Right forelimb (tissue), 1 donor: Measurements from ENCODE around the gene RGS7BP.

ENCODE experiments used
- DNase-seq: peaks from one replicate; pipeline ENCODE4 v3.0.0-alpha.2; 2018

RGS7BP gene

DNA sequence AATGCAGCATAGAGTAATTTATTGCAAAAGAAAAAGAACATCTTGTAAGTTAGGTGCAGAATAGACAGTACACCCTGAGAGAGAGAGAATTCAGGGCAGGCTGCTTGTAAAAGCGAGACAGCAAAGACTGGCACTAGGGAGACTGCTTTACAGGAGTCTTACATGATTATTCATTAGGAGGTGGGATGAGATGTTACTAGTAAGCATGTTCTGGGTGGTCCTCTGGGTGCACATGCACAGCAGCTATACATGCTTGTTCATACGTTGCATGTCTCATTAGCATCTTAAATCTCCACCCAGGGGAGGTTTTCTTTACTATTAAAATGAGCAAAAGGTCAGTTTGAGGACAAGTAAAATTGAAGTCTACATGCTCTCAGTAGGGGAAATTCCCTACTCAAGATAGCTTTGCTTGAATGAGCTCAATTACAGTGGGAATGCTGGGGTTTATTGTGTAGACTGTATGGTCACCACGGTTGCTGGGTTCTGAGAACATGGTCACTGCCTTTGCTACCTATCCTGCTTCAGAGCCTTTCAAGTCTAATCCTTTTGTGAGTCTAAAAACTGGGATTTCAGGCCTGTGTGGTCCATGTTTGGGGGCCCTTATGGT lies 60.6 kb downstream of the RGS7BP start:
- no peak for DNase-seq

DNA sequence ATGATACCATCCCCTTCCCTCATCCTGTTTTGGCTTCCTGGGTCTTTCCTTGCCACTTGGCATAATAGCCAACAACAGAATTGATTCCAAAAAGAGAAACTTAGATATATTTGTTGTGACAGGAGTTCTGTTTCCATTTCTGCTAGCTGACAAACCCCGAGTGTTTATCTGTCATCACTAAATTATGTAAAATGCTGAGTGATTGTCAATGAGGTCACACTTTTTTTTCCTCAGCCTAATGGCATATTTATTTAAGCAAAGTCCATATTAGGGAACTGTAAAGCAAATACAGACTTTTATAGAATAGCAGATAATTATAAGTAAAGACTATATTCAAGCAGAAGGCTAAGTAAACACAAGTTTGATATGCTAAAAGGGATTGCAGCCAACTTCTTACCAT lies 64.0 kb downstream of the RGS7BP start:
- DNase-seq = no peak

DNA sequence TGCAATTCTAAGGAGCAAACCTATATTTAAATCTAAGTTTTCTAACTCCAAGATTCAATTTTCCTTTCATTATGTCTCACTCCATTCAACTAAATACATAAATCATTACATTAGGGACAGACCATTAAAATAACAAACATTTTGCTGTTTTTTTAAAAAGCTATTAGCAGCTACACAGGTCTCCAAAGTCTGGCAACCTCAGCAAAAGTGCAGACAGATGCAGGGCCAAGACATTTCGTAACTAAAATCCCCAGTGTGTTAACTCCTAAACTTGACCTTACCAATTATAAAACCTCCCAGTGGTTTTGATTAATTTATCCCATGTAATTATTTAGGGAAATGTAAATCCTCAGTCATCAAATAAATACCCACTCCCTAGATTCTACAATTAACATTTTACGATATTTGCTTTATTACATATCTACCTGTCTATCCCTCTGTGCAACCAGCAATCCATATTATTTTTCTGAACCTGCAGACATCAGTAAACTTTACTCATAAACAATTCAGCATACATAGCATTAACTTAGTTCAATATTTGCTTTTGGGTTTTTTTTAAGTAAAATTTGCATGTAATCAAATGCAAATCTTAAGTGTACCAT lies 64.7 kb downstream of the RGS7BP start:
- DNase-seq = no peak

GRCh38 chr5:64575561-64575960 lies 69.7 kb downstream of the RGS7BP start:
- DNase-seq = no peak

GRCh38 chr5:64576250-64576649 lies 70.4 kb downstream of the RGS7BP start:
- DNase-seq = no peak

- DNase-seq = no peak
Measured at GRCh38 chr5:64585646-64586045, 79.8 kb downstream of the RGS7BP start.

GRCh38 chr5:64587370-64587769 lies 81.6 kb downstream of the RGS7BP start:
- no peak for DNase-seq

DNA sequence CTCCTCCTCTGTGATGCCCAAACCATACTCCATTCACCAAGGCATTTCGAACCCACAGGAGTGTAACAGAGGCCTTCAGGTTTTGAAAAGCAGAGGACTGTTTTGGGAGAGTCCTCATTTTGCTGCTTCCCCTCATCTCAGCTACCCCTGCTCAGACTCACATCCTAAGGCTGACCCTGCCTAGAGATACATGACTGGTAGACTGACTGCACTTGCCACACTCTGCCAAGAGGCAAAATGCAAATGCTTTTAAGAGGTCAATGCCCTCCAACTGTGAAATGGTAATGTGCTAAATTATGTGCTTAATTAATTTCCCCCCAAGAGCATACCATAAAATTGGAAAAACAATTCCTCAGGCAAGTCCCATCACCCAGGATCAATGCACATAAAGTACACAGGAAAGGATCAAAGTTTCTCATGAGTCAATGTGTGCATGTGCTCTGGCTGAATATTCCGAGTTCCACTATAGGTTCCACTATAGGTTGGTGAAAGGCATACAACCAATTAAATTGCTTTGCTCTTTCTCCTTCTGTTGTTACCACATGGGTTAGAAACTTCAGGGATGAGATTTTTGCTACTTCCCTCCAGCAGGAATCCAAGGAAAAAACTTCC lies 87.0 kb downstream of the RGS7BP start:
- no peak for DNase-seq

DNA sequence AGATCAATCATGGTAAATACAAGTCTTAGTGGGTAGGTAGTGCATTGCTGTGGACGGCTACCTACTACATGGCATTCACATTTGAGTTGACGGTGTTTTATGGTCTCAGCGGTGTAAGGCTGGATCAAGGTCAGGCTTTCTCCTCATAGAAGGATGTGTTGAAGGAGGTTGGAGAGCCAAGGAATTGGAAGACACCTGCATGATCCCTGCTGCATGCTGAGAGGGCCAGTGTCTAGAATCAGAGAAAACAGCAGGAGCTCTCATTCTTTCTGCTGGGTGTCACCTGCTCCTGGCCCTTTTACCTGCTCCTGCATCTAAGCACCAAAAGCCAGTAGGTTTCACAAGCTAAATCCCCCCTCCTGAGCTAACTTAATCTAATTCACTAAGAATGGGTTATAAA lies 88.2 kb downstream of the RGS7BP start:
- no peak for DNase-seq

DNA sequence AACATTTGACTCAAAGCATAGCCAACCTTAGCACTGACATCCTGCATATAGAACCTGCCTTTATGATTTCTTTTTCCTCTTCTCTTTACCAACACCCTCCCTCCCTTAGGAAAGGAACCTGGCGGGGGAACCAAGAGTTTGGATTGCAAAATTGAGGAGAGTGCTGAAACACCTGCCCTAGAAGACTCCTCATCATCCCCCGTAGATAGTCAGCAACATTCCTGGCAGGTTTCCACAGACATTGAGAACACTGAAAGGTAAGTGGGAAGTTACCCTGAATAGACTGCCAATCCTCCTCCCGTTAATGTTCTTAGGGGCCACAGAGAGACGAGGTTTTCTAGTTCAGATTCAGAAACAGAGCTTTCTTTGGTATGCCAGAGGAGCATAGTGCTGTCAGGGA lies 88.8 kb downstream of the RGS7BP start:
- DNase-seq = no peak

DNA sequence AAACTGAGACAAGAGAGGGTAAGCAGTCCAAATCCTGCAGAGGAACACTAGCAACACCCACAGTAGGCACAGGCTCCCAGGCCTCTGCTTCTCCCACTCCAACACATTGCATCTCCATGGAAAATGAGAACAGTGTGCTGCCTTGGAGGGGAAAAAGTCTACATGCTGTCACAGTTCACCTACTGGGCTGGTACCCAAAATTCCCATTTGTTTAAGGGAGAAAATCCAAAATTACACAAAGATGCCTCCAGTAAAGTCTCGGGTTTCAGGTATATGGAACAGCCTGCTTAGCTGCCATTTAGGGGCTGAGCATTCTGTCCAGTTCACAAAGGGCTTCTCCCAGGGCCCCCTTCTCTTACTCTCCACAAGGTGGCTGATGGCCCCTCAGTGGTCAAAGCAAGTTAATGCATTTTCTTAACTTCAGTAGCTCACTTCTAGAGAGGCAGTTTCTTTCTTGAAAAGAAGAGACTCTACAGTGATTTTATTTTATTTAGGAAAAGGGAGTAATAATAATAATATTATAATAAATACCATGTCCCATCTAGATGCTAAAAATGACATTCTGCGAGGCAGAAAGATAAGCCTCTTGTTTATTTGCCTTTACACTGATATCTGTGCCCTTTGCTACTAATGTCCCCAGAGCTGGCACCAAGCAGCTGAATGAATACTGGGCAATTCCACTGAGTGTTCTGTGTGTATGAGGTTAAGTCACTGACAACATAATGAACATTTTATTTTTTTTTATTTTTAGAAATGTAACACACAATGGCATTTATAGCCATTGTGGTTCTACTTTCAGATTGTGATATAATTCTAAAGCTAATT lies 89.4 kb downstream of the RGS7BP start:
- no peak for DNase-seq

DNA sequence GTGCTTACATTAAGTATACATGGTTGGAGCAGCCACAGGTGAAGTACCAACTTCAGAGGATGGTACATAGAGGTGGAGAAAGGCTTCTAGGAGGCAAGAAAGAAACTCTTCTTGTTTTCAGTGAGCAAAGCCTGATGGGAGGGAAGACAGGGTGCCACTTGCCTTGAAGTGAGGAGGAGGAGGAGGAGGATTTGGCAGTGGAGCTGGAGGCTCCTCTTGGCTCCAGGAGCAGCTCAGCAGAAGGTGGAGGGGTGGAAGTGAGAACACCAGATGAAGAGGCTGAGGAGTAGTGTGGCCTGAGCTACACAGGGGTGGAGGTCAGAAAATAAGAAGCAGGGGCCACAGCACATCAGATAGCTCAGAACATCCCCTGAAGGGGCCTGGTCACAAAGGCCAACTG lies 93.4 kb downstream of the RGS7BP start:
- DNase-seq = no peak

GRCh38 chr5:64603676-64604075 lies 97.9 kb downstream of the RGS7BP start:
- no peak for DNase-seq

GRCh38 chr5:64606926-64607325 lies 101.1 kb downstream of the RGS7BP start:
- DNase-seq = no peak

GRCh38 chr5:64612344-64612961 lies 106.6 kb downstream of the RGS7BP start:
- DNase-seq = no peak

- DNase-seq = no peak
Measured at GRCh38 chr5:64615895-64616294, 110.1 kb downstream of the RGS7BP start.

GRCh38 chr5:64619609-64620008 lies 113.8 kb downstream of the RGS7BP start:
- DNase-seq = no peak

- no peak for DNase-seq
Measured at GRCh38 chr5:64622991-64623390, 117.2 kb downstream of the RGS7BP start.

DNA sequence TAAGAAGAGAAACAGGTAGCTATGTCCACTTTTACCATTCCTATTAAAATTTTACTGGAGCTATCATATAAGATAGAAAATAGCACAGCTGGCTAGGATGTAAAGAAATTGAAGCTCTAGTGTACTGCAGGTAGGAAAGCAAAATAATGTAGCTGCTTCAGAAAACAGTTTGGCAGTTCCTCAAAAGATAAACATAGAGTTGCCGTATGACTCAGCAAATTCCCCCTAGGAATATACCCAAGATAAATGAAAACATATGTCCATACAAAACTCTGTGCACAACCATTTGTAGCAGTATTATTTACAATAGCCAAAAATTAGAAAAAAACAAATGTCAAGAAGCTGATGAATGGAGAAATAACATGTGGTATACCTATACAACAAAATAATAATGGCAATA lies 119.9 kb downstream of the RGS7BP start:
- DNase-seq = no peak

DNA sequence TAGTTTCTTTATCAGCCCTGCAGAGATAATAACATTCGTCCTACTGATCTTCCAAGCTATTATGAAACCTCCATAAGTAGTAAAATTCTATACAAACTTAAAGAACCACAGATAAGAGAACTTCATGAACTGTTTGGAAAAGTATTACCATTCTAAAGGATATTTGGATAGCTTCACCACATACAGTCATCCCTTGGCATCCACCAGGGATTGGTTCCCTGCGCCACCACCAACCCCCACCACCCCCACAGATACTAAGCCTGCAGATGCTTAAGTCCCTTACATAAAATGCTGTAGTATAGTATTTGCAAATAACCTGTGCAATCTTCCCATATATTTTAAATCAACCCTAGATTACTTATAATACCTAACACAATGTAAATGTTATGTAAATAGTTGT lies 123.1 kb downstream of the RGS7BP start:
- DNase-seq = no peak

DNA sequence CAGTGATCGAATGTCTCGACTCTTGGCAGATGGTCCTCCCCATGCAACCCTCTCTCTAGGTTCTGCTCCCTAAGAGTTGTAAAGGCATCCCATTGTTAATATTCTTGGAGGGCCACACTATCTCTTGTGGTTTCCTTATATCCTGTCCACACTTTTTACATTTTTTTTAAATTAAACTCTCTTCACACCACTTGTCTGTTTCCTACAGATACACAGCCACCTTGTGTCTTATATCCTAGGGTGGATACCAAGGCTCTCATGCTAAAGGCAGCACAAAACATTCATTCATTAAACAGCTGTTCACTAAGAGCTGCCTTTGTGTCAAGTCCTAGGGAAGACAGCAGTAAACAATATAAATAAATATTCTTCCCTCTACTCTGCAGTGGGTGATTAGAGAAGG lies 124.0 kb downstream of the RGS7BP start:
- DNase-seq = no peak

- no peak for DNase-seq
Measured at GRCh38 chr5:64632251-64632650, 126.4 kb downstream of the RGS7BP start.

GRCh38 chr5:64634997-64635686 lies 129.3 kb downstream of the RGS7BP start:
- no peak for DNase-seq
